Measurements from ENCODE around the gene ARHGEF1. TPM values are rescaled to one million over a fixed set of nuclear protein-coding genes. Genes with fewer than 3 reads are reported as not detected.

ARHGEF1 gene
- total and polyA plus RNA-seq, 5 experiments from 2014 or later, result 161 to 1,239 (median 346) TPM

DNA sequence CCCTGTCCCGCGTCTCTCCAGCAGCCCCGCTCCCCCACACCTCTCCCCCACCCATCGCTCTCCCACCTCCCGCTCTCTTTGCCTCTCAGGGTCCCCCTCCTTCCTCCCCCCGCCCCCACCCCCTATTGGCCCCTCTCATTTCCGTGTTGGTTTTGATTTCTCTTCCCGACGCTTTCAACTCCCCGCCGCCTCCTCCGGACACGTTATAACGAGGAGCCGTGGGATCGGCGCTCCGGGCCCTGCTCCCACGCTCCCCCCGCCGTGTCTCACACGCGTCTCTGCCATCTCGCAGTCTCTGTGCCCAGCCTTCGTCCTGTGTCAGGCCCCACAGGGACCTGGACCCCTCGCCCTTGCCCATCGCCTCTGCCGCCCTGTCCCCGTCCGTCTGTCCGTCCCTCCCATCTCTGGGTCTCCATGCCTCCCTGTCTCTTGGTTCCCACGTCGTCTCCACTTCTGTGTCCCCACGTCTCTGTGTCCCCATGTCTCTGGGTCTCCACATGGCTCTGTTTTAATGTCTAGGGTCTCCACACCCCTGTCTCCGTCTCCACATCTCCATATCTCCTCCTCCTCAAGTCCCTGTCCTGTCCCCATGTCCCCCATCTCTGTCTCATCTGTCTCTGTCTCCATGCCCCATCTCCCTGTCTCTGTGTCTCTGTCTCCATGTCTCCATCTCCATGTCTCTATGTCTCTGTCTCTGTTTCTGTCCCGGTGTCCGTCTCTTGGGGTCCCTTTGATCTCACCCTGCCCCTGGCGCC, 32.2 kb downstream of the ARHGEF1 start:
- ATAC-seq (no peak), DNase-seq (peak in 1 of 10 donors; percentile 61)
- POLR2A ChIA-PET, result interaction anchor here (0.7 to 0.8 kb wide), 2 partner anchors 27 to 40 kb away, joined by 3 to 4 read pairs; no protein-coding TSS in a partner anchor
- Mint-ChIP-seq H3K4me3 (peak overlapping the region in 1 of 10 donors; percentile 20), H3K36me3 (no peaks in the 10 kb centered on the region), H3K4me1 (peaks cover 27 to 44% (median 35%) of the 10 kb centered on the region in 4 donors), H3K9me3 (no peaks in the 10 kb centered on the region), H3K27ac (no peak overlapping the region), H3K27me3 (peaks cover 0 to 3% (median 0%) of the 10 kb centered on the region in 5 donors)

DNA sequence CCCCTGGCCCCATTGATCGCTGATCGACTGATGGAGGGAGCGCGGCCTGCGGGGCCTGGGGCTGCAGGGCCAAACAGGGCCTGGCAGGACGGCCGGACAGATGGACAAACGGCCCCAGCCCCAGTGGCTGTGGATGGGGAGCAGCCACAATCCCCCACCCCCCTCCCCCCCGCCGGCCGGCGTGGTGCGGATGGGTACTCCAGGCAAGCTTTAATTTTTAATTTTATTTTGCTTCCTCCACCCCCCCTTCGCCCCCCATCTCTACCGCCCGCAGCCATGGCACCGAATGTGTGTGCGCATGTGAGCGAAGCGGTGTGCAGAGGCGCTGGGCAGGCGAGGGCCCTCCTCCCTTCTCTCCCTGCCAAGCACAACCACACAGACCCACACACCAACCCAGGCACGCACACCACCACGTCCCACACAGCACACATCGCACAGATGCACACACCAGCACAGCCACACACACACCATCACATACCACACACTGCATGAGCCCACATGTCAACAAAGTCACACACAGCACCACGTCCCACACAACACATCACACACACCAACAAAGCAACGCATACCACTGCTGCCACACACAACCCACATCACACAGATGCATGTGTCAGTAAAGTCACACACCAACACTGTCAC, 32.9 kb downstream of the ARHGEF1 start:
- no peaks in the 10 kb centered on the region for H3K9me3 Mint-ChIP-seq
- POLR2A ChIA-PET, result interaction anchor here (0.7 to 0.8 kb wide), 2 partner anchors 28 to 41 kb away, joined by 3 to 4 read pairs; no protein-coding TSS in a partner anchor

DNA sequence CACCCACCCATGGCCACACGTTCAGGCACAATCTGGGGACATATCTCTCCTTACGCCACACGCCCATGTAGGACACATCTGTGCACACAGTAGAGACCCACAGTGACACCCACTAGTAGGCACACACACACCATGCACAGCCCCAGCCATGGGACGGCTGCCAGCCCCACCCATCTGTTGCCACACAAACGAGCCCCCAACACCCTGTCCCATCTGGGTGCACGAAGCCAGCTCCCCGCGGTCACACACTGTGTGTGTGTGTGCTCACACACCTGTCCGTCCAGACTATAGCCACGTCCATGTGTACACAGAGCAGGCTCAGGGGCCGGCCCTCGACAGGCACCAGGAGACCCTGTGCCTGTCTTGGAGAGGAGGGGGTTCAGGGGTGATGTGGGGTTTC, 34.7 kb downstream of the ARHGEF1 start:
- no peak overlapping the region for H3K27ac Mint-ChIP-seq
- DNase-seq (peak in 1 of 10 donors; percentile 64), ATAC-seq (no peak)
- POLR2A ChIA-PET, result interaction anchor here (0.7 to 1.1 kb wide), 3 partner anchors 12 to 42 kb away, joined by 3 to 4 read pairs (median 3); no protein-coding TSS in a partner anchor
- peaks cover 0 to 12% (median 4%) of the 10 kb centered on the region in 5 donors for H3K27me3 Mint-ChIP-seq
- no peaks in the 10 kb centered on the region for H3K36me3 Mint-ChIP-seq
- H3K4me3 Mint-ChIP-seq, result no peak overlapping the region
- peaks cover 20 to 36% (median 26%) of the 10 kb centered on the region in 4 donors for H3K4me1 Mint-ChIP-seq
- no peaks in the 10 kb centered on the region for H3K9me3 Mint-ChIP-seq

More for the DNA sequence above, 32.9 kb downstream of the ARHGEF1 start:
- ATAC-seq, result peak; percentile 25 to 51
- Mint-ChIP-seq H3K27me3 (peaks cover 0 to 3% (median 0%) of the 10 kb centered on the region in 5 donors), H3K4me3 (no peak overlapping the region), H3K4me1 (peaks cover 22 to 39% (median 30%) of the 10 kb centered on the region in 4 donors), H3K36me3 (no peaks in the 10 kb centered on the region), H3K27ac (no peak overlapping the region)
- peak in 3 of 10 donors; percentile 41 to 73 (median 44) for DNase-seq

- DNase-seq (no peak), ATAC-seq (peak in 1 of 2 donors; percentile 4)
- POLR2A ChIA-PET, result interaction anchor here (1.1 kb wide), 1 partner anchor 12 kb away, joined by 3 read pairs; no protein-coding TSS in a partner anchor
- peaks cover 0 to 14% (median 5%) of the 10 kb centered on the region in 5 donors for H3K27me3 Mint-ChIP-seq
- no peak overlapping the region for H3K27ac Mint-ChIP-seq
- no peak overlapping the region for H3K4me3 Mint-ChIP-seq
- no peaks in the 10 kb centered on the region for H3K36me3 Mint-ChIP-seq
- peaks cover 21 to 33% (median 27%) of the 10 kb centered on the region in 4 donors for H3K4me1 Mint-ChIP-seq
- no peaks in the 10 kb centered on the region for H3K9me3 Mint-ChIP-seq
These were observed 35.1 kb downstream of the ARHGEF1 start for GRCh38 chr19:41918095-41918494.

- H3K4me1 Mint-ChIP-seq, result peaks cover 21 to 32% (median 26%) of the 10 kb centered on the region in 4 donors
- POLR2A ChIA-PET, result interaction anchor here (0.7 to 1.4 kb wide), 6 partner anchors 9 to 59 kb away, joined by 4 to 8 read pairs (median 6); partner anchors contain the start of genes ERFL and RPS19
- H3K27me3 Mint-ChIP-seq, result peaks cover 0 to 17% (median 6%) of the 10 kb centered on the region in 5 donors
- no peak overlapping the region for H3K4me3 Mint-ChIP-seq
- DNase-seq (no peak), ATAC-seq (no peak)
- H3K9me3 Mint-ChIP-seq, result no peaks in the 10 kb centered on the region
- no peak overlapping the region for H3K27ac Mint-ChIP-seq
- peaks cover 0 to 2% (median 0%) of the 10 kb centered on the region in 3 donors for H3K36me3 Mint-ChIP-seq
These were observed 35.8 kb downstream of the ARHGEF1 start for GRCh38 chr19:41918653-41919244.

GRCh38 chr19:41919948-41920712, 37.1 kb downstream of the ARHGEF1 start:
- H3K9me3 Mint-ChIP-seq, result no peaks in the 10 kb centered on the region
- H3K4me3 Mint-ChIP-seq, result no peak overlapping the region
- POLR2A ChIA-PET, result interaction anchor here (0.7 to 1.4 kb wide), 6 partner anchors 8 to 61 kb away, joined by 3 to 8 read pairs (median 4); partner anchors contain the start of genes ERFL and RPS19
- peaks cover 18 to 23% (median 22%) of the 10 kb centered on the region in 4 donors for H3K4me1 Mint-ChIP-seq
- peaks cover 0 to 14% (median 6%) of the 10 kb centered on the region in 5 donors for H3K27me3 Mint-ChIP-seq
- DNase-seq (peak in 1 of 10 donors; percentile 0), ATAC-seq (no peak)
- no peak overlapping the region for H3K27ac Mint-ChIP-seq
- peaks cover 0 to 2% (median 0%) of the 10 kb centered on the region in 3 donors for H3K36me3 Mint-ChIP-seq

- peak overlapping the region in 9 of 10 donors; percentile 39 to 78 (median 49) for H3K4me3 Mint-ChIP-seq
- peak in 1 of 10 donors; percentile 23 for DNase-seq
- peaks cover 0 to 14% (median 6%) of the 10 kb centered on the region in 5 donors for H3K27me3 Mint-ChIP-seq
- POLR2A ChIA-PET, result interaction anchor here (1.2 to 2.1 kb wide), 7 partner anchors 9 to 61 kb away, joined by 3 to 7 read pairs (median 7); partner anchors contain the start of gene RPS19
- peaks cover 18 to 23% (median 22%) of the 10 kb centered on the region in 4 donors for H3K4me1 Mint-ChIP-seq
- H3K9me3 Mint-ChIP-seq, result no peaks in the 10 kb centered on the region
- H3K36me3 Mint-ChIP-seq, result peaks cover 0 to 2% (median 0%) of the 10 kb centered on the region in 3 donors
- H3K27ac Mint-ChIP-seq, result peak overlapping the region in 5 of 10 donors; percentile 60 to 88 (median 72)
- peak; percentile 13 to 33 for ATAC-seq
These were observed 38.0 kb downstream of the ARHGEF1 start for GRCh38 chr19:41920882-41921576.

GRCh38 chr19:41921577-41922576, 38.9 kb downstream of the ARHGEF1 start:
- peaks cover 0 to 14% (median 6%) of the 10 kb centered on the region in 5 donors for H3K27me3 Mint-ChIP-seq
- H3K4me1 Mint-ChIP-seq, result peaks cover 18 to 23% (median 22%) of the 10 kb centered on the region in 4 donors
- POLR2A ChIA-PET, result interaction anchor here (0.6 to 2.1 kb wide), 11 partner anchors 8 to 62 kb away, joined by 3 to 7 read pairs (median 5); partner anchors contain the start of gene RPS19
- DNase-seq (no peak), ATAC-seq (peak; percentile 12 to 36)
- no peaks in the 10 kb centered on the region for H3K9me3 Mint-ChIP-seq
- peaks cover 0 to 2% (median 0%) of the 10 kb centered on the region in 3 donors for H3K36me3 Mint-ChIP-seq
- peak overlapping the region; percentile 17 to 78 (median 46) for H3K4me3 Mint-ChIP-seq
- peak overlapping the region in 7 of 10 donors; percentile 54 to 88 (median 69) for H3K27ac Mint-ChIP-seq

GRCh38 chr19:41922585-41922984, 39.6 kb downstream of the ARHGEF1 start:
- Mint-ChIP-seq H3K36me3 (peaks cover 0 to 2% (median 0%) of the 10 kb centered on the region in 3 donors), H3K27ac (peak overlapping the region in 3 of 10 donors; percentile 54 to 88 (median 71)), H3K4me3 (peak overlapping the region in 1 of 10 donors; percentile 70), H3K4me1 (peaks cover 18 to 23% (median 22%) of the 10 kb centered on the region in 4 donors), H3K9me3 (no peaks in the 10 kb centered on the region), H3K27me3 (peaks cover 0 to 14% (median 6%) of the 10 kb centered on the region in 5 donors)
- POLR2A ChIA-PET, result interaction anchor here (0.6 to 2.1 kb wide), 11 partner anchors 7 to 63 kb away, joined by 3 to 7 read pairs (median 5); partner anchors contain the start of gene RPS19
- DNase-seq, result no peak
- ATAC-seq, result no peak

Data from naive thymus-derived CD8-positive, alpha-beta T cell (primary cell).